GM12864 (cell line): ENCODE results near the gene SLC26A1.

Experiments used
- DNase-seq: peaks from one replicate; pipeline ENCODE4 v3.0.0-alpha.2; 2011; ENCODE audit warnings: low read depth
- H3K4me3 ChIP-seq: 2 replicates; pipeline ENCODE4 v1.5.1; 2011; ENCODE audit warnings: mild to moderate bottlenecking, low read depth, low read length, control low read depth
- TF ChIP-seq, protein P1 (sequence below): IDR thresholded peaks from 2 replicates; pipeline ENCODE4 v1.5.1; 2011; ENCODE audit warnings: low read depth, mild to moderate bottlenecking, moderate library complexity, low read length, control low read depth, inconsistent platforms; ENCODE audit errors: missing control alignments

SLC26A1 gene

DNA sequence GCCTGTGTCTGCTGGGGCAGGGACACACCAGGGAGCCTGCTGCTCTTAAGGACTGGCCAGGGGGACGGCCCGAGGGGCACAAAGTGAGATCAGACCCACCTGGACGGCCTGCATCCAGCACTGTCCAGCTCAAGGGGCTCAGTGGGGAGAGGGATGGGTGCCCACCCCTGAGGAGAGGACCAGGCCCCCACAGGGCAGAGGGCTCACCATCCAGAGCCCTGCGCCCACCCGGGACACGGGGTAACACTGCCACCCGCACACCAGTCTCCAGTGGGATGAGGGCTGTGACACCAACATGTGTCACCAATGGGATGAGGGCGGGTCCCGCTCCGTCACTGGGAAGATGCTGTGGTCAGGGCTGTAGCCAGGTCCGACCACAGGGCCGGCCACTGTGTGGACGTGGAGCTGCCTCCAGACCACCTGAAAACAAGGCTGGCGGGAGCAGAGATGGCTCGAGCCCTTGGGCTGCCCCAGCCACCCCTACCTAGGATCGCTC lies 33.0 kb downstream of the SLC26A1 start:
- H3K4me3 ChIP-seq: no peak overlapping the region
- no peak for DNase-seq
- TF ChIP-seq, protein P1, sequence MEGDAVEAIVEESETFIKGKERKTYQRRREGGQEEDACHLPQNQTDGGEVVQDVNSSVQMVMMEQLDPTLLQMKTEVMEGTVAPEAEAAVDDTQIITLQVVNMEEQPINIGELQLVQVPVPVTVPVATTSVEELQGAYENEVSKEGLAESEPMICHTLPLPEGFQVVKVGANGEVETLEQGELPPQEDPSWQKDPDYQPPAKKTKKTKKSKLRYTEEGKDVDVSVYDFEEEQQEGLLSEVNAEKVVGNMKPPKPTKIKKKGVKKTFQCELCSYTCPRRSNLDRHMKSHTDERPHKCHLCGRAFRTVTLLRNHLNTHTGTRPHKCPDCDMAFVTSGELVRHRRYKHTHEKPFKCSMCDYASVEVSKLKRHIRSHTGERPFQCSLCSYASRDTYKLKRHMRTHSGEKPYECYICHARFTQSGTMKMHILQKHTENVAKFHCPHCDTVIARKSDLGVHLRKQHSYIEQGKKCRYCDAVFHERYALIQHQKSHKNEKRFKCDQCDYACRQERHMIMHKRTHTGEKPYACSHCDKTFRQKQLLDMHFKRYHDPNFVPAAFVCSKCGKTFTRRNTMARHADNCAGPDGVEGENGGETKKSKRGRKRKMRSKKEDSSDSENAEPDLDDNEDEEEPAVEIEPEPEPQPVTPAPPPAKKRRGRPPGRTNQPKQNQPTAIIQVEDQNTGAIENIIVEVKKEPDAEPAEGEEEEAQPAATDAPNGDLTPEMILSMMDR: no peak

DNA sequence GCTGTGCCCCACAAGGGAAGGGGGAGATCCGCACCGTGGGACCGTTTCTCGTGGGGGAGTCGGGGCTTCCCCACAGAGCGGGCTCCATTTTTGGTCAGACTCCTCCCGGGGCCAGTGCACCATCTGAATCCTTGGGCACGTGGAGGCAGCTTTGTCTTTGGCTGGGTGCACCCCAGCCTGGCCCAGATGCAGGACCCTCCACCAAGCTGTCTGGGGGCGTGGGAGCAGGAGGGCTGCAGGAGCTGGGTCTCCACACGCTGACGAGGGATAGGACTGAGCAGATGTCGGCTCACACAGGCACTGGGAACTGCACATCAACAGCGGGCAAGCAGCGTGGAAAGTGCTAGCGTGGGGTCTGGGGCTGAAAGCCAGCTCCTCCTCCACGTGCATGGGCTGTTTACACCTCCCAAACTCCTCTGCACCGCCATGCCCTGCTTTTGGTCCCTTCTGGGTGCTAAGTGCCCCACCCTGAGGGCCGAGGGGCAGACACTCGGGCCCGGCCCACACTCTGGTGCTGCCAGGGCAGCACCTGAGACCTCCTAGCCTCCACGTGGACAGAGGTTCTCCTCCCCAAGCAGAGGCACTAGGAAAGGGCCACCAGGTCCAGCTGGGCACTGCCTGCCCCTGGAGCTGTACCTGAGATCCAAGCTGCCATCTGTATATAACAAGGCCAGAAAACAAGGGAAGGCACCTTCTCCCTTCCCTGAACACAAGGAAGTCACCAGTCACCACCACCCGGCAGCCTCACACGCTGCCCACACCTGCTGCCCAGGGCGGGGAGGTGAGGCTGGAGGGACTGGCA lies 33.7 kb downstream of the SLC26A1 start:
- DNase-seq: no peak
- TF ChIP-seq, protein P1: no peak
- no peak overlapping the region for H3K4me3 ChIP-seq

DNA sequence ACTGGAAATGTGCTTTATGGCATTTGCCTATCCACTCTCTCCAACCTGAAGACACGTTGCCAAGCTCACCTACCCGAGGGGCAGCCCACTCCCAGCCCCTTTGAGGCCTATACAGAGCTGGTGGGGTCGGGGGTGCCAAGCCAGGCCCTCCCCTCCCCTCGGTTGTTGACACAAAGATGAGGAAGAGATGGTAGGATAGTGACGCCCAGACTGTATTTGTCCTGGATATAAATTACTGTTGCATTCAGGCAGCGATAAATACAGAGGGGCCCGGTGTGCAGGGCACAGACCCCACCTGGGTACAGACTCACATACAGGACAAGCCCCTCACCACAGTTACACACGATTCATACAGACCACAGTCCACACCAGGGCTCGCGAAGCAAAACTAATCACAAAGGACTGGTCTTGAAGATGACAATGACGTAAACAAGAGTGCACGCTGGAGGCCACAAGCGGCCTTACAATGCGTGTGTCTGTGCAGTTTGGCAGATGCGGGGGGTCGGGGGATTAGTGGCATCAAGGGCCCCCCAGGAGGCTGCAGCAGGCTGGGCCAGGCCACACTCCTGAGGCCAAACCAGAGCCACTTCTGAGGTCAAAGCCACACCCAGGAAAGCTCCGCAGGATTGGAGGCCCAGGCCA lies 34.4 kb downstream of the SLC26A1 start:
- no peak for DNase-seq
- TF ChIP-seq, protein P1: no peak

DNA sequence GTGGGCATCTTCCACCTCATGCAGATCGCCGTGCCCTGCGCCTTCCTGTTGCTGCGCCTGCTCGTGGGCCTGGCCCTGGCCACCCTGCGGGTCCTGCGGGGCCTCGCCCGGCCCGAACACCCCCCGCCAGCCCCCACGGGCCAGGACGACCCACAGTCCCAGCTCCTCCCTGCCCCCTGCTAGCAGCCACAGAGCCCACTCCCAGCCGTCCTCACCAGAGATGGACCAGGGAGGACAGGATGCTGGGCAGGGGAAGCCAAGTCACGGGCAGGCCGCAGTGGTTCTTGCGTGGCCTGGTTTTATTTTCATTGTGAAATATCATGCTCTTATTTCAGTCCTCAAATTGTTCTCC lies 34.9 kb downstream of the SLC26A1 start:
- no peak overlapping the region for H3K4me3 ChIP-seq
- TF ChIP-seq, protein P1: no peak
- DNase-seq: no peak

More for the DNA sequence above, 34.4 kb downstream of the SLC26A1 start:
- no peak overlapping the region for H3K4me3 ChIP-seq

DNA sequence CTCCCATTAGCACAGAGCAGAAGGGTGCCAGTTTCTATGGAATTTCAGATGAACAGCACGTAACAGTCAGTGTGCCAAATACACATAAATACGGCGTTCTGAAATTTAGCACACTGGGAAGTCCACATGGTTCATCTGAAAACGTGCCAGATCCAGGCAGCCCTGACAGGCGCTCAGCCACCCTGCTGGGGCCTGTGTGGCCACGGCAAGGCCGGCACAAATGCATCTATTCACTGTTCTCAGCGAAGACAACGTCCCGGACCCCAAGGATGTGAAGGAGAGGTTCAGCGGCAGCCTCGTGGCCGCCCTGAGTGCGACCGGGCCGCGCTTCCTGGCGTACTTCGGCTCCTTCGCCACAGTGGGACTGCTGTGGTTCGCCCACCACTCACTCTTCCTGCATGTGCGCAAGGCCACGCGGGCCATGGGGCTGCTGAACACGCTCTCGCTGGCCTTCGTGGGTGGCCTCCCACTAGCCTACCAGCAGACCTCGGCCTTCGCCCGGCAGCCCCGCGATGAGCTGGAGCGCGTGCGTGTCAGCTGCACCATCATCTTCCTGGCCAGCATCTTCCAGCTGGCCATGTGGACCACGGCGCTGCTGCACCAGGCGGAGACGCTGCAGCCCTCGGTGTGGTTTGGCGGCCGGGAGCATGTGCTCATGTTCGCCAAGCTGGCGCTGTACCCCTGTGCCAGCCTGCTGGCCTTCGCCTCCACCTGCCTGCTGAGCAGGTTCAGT lies 35.5 kb downstream of the SLC26A1 start:
- no peak for DNase-seq
- TF ChIP-seq, protein P1: no peak
- no peak overlapping the region for H3K4me3 ChIP-seq

DNA sequence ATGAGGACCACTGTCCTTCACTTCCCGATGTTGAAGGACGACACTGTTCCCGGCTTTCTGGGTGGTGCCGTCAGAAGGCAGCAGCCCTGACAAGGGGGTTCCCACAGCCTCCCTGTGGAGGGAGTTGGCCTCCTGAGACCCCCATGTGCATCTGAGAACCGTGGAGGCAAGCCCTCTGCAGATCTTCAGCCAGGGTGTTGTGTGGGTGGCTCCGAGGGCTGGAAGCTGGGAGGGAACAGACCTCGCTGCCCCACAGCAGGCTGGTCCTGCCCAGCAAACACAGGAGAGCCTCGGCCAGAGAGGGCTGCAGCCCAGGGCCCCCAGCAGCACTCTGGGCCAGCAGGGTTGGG lies 36.0 kb downstream of the SLC26A1 start:
- H3K4me3 ChIP-seq: no peak overlapping the region
- TF ChIP-seq, protein P1: no peak
- DNase-seq: no peak
